Islet of Langerhans (tissue), 1 donor: ENCODE measurements around the gene ENHO.
"Not testable (repeated sequence)": the region's sequence is repeated elsewhere in the genome, so short reads cannot be mapped to it uniquely, and the experiment has no call there.

Source experiments
- FAIRE-seq: peaks from one replicate; lab custom pipeline; 2011; peaks lifted over from hg19 to GRCh38; lab: Jason Lieb, UNC

Gene ENHO

DNA sequence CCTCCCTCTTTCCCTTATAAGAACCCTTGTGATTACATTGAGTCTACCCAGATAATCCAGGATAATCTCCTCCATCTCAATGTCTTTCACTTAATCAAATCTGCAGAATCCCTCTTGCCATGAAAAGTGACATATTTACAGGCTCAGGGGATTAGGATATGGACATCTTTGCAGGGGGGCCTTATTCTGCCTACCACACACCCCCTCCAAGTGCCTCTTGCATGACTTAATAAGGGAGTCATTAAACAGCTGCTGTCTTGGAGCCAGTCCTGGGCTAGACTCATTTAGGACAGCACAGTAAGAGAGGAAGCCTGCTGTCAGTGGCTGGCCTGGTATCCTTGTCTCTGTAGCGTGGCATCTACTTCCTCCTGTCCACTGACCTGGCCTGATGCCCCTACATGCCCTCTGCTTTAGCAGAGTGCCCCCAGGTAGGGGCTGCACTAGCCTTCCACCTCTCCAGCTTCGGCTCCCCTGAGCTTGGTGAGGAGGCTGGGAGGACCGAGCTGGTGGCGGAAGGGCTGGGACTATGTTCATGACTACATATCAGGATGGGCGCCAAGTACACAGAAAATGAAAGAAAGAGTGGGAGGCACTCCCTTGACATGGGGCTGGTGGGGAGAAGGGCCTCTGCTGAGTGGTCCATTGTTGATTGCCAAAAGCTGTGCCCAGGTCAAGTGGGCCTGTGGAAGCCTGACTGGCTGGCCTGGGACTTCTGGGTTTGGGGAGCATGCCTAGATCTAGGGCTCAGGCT, 17.2 kb downstream of the ENHO start:
- no peak for FAIRE-seq

DNA sequence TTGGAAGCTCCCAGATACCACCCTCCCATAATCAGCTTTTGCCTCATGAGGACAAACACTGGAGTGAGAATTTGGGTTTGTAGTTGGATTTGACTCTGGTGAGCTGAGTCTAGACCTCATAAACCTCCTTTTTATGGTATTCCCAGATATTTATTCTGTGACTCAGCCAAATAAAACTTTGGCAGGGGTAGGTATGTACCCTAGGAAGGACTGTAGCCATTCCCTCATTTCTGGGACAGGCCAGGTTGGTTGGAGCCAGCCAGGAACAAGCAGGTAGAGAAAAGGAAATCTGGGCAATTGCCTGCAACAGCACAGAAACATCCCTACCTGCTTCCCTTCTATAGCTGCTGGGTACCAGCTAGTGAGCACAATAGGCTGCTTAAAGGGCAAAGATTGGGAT, 19.4 kb downstream of the ENHO start:
- FAIRE-seq = no peak

DNA sequence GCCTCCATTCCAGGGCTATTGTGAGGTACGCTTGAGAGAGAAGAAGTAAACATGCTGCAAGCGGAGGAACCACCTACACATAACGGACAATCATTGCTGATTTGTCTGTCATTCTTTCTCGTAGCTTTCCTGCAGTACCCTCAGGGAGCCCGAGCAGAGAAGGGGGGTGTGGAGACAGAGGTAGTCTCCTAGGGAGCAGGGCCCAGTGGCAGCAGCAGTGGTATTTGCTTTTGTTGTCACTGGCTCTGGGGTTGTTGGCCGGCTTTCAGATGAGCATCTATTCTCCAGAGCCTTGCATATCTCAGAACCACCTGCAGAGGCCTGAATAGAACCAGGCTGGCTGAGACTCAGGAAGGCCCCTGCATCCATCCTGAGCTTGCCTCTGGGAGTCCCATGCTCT, 19.9 kb downstream of the ENHO start:
- FAIRE-seq = no peak

DNA sequence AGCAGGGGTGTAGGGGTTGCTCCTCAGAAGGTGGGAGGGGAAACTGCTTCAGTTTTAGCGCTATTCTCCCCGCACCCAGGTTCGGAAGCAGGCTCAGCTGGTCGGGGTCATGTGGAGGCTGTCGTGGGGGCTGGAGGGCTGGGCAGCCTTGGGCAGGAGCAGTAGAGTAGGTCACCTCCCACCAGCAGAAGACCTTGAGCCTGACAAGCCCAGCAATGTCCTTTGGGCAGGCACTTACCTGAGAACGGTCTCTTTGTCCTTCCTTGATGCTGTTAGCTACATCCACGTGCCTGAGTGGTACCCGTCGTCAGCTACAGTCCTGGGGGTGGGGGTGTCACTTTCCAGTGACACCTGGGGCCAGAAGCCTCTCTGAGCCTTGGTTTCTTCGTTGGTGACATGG, 20.3 kb downstream of the ENHO start:
- no peak for FAIRE-seq

DNA sequence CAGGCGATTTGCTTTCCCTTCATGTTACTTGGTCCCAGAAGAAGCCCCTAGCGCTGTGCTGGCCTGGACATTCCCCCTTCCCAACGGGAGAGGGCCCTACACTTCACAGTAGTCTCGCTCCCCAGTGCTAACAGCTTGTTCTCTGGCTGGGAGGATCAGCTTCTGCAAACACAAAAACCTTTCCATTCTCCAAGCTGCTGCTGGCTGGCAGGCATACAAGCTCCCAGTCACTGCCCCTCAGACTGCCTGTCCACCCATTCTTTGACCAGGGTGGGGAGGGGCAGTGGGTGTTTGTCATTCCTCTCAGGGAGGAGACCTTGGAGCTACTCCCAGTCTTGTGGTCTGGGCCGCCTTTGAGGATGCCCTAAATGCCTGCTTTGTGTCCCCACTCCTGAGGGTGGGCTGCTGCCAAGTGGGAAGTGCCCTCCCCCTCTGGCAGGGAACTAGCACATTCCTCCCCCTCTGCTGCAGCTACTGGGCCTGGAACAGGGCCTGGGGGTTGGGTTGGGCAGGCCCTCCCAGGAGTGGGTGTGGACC, 20.8 kb downstream of the ENHO start:
- no peak for FAIRE-seq

DNA sequence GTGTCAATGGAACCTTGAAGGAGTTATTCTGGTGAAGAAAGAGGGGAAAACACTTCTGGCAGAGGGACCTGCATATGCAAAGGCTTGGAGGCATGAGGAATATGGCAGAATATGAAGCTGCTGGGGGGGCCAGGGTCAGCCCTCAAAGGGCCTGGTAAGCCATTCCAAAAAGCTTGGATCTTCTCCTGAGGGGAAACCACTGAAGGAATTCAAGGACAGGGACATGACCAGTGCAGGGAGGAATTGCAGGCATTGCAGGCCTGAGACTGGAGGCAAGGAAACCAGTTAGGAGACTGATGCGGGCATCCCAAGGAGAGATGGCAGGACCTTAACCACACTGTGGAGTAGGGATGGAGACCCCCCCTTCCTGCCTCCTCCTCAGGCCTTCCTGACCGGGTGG, 21.4 kb downstream of the ENHO start:
- FAIRE-seq = no peak

DNA sequence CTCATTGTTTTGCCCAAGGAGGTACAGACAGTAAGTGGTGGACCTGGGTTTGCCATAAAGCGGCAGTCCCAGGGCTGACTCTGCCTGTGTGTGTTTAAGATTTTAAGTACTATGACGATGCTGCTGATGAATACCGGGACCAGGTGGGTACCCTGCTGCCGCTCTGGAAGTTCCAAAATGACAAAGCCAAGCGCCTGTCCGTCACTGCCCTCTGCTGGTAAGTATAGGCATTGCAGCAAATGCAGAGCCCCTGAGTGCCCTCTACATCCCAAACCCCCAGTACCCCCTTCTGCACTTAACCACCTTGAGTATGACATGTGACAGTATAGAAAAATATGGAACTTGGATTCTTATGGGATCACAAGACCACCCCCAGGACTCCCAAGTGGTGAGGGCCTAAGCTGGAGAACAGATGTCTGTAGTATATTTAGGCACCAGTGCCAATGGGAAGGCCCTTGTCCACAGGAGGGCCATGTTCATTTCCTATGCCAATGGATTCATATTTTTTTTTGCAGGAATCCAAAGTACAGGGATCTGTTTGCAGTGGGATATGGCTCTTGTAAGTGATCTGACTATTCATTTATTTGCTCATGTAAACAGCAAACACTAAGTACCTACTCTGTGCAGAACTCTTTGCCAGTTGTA, 22.0 kb downstream of the ENHO start:
- no peak for FAIRE-seq

DNA sequence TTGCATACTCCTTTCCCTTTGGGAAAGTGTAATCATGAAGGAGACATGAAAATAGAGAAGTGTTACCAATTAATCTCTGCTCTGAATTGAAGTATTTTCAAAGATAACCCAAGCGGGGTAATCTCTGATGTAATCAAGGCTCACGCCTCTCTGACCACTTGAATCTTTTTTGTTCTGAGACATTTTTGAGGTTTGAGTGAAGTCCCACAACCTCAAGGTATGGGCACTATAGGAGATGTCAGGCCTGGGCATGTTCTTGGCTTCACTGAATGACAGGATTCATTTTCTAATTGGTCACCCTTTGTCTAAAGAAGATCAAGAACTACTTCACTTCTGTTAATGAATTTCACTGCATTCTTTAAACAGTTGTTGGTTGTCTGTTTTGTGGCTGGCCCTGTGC, 23.7 kb downstream of the ENHO start:
- no peak for FAIRE-seq

DNA sequence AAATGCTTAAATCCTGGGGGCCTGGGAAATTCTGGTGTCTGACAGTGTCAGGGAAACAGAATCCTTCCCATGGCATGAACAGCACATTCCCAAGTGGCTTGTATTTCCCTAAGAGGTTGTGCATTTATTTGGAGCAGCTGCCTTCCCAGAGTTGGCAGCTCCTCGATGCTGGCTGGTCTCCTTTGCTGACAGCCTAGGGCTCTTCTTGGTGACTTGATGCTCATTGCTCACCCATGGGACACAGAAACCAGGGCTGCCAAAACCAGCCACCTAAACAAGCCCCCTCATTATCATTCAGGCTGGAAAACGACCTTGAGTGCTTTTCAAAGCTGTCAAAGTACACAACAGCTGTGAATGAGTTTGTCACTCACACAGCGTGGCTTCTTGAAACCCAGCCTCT, 24.2 kb downstream of the ENHO start:
- FAIRE-seq = no peak

DNA sequence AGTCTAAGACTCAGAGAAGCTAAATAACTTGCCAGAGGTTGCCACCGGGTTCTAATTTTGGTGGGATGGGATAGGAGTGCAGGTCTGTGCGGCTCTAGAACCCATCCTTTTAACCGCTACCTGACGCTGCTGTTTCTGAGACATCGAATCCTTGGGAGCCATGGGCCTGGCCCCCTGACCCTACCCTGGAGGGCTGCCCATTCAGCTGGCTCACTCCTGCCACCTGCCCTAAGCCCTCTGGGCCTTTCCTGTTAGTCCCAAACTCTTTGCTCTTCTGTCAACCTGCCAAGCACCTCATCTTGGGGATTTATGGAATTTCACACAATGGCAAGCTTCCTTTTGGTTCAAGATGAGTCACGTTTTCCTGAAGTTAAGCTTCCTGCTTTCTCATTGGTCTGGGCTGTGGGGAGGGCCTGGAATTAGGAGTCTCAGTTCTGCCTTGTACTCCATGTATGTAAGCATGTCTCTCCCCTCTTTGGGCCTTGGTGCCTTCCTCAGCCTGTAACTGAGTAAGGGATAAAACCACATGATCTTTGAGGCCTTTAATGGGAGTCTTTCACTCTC, 26.6 kb downstream of the ENHO start:
- FAIRE-seq = no peak

DNA sequence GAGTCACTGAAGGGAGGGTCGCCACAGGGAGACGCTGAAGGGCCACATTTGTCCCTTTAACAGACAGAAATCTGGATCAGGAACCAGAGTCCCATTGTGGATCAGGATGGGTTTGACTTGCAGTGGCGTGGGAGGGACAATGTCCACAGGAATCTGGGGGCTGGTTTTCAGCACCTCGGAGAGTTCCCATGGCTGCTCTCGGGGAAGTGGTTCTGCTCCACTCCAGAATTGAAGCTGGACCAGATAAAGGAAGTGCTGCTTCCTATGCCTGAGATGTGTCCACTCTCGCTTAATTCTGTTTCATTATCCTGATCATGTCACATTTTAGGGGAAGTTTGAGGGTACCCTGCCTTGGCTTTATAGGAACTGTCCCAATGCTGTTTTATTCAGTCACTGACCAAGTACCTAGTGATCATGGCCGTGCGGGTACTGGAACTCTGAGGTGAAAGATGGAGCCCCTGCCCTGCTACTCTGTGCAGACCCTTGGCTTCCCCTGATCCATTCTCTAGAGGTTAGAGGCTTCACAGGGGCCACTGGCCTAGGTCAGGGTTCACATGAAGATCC, 28.7 kb downstream of the ENHO start:
- FAIRE-seq = no peak

DNA sequence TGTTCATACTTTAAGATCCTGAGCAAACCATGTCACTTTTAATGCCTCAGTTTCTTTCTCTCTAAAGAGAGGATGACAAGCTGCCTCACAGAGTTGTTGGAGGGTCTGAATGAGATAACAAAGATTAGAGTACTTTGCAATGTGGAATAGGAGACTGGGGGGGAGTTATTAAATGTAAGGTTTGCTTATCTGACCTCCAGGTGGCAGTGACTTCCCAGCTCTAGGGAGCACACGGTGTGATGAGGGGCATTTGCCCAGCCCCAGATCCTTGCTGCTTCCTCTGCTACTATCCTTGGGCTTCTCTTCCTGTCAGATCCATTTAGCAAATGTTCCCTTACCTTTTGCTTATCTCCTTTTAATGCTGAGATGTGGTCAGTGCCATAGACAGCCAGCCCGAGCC, 30.7 kb downstream of the ENHO start:
- FAIRE-seq = no peak

DNA sequence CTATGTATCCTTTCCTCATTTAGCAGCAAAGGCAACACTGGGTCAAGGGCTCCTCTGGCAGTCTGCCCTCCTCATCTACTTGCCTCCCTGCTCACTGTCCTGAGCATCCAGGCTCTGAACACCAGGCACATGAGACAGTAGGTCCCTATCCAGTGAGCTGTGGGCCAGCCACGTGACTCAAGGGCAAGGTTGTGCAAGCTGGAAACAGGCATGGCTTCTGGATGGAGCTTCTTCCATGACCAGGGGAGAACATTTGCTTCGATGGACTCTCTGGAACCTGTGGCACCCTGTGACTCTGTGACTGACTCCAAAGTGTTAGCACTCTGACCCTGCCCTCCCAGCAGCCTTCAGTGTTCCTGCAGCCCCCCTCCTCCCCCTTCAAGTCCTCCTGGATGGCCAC, 31.2 kb downstream of the ENHO start:
- no peak for FAIRE-seq

DNA sequence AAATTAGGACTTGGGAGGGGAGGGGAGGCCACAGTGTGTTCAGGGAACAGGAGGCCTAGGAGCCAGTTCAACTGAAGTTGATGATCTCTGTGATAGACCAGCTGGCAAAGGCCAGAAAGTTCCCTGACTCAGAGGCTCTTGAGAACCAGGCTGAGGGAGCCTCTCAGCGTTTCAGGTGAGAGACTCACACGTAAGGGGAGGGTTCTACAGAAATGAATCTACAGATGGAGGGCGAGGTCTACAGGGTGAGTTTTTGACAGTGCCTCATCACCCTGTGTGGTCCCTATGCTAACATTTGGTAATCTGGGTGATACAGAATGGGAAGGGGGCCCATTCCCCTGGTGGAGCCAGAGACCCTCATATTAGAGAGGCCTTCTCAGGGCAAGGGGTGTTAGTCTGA, 32.0 kb downstream of the ENHO start:
- FAIRE-seq = no peak

DNA sequence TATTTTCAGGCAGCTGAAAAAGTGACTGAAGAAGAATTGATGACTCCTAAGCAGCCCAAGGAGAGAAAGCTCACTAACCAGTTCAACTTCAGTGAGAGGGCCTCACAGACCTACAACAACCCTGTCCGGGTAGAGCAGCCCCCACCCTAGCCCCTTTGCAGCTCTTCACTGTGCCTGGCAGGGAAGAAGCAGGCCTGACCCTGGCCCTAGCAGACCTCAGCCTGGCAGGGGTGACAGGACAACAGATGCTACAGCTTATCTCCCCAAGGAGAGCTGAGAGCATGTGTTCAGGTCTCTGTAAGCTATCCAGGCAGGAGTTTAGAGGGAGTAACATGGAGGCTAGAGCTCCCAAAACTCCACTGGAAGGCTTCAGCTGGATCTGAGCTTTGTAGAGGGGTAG, 32.4 kb downstream of the ENHO start:
- no peak for FAIRE-seq

DNA sequence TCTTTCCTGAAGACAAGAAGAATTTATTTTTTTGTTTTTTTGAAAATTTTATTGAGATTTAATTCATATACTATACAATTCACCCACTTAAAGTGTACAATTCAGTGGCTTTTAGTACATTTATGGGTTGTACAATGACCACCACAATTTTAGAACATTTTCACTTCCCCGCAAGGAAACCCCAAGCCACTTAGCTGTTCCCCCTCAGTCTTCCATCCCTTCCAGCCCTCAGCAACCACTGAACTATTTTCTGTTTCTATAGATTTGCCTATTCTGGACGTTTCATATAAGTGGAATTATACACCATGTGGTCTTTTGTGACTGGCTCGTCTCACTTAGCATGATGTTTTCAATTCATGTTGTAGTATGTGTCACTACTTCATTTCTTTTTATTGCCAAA, 36.2 kb downstream of the ENHO start:
- no peak for FAIRE-seq

DNA sequence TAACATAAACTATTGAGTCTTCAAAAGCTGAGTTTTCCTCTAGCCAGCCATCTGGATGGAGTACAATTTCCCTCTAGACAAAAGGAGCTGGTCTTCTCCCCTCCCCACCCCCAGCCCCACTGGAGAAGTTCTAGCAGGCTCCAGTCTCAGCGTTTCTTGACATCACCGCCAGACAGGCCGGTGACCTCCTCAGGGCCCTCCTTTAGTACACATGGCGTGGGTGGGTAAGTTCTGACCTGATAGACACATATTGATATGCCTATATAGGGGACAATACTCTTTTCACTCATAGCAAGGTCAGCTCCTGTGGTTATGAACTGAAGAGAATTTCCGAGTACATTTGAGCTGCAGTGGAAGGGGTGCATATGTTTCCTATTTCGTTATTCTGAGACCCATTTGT, 37.0 kb downstream of the ENHO start:
- no peak for FAIRE-seq

DNA sequence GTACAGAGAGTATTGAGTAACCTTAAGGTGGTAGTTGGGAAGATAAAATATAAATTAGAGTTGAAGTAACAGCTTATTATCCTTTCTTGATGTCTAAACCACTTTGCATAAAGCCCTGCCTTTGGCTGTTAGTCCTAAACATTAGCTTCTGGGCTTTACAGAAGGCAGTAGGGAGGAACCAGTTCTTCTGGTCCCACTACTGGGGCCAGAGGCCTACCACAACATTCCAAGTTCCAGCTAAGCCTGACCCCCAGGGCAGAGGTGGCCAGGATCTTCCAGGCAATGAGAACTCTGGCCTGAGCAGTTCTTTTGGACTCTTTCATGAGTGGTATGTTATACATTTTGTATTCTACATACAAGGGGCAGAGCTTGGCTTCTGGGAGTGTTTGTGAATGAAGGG, 38.1 kb downstream of the ENHO start:
- no peak for FAIRE-seq

DNA sequence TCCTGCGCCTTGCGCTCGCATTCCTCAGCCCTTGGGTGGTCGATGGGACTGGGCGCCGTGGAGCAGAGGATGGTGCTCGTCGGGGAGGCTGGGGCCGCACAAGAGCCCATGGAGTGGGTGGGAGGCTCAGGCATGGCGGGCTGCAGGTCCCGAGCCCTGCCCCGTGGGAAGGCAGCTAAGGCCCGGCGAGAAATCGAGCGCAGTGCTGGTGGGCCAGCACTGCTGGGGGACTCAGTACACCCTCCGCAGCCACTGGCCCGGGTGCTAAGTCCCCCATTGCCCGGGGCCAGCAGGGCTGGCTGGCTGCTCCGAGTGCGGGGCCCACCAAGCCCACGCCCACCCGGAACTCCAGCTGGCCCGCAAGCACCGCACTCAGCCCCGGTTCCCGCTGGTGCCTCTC, 40.0 kb downstream of the ENHO start:
- not testable (repeated sequence) for FAIRE-seq

DNA sequence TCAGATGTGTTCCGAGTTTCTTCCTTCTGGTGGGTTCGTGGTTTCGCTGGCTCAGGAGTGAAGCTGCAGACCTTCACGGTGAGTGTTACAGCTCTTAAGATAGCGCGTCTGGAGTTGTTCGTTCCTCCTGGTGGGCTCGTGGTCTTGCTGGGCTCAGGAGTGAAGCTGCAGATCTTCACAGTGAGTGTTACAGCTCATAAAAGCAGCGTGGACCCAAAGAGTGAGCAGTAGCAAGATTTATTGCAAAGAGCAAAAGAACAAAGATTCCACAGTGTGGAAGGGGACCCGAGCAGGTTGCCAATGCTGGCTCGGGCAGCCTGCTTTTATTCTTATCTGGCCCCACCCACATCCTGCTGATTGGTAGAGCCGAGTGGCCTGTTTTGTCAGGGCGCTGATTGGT, 41.2 kb downstream of the ENHO start:
- not testable (repeated sequence) for FAIRE-seq

DNA sequence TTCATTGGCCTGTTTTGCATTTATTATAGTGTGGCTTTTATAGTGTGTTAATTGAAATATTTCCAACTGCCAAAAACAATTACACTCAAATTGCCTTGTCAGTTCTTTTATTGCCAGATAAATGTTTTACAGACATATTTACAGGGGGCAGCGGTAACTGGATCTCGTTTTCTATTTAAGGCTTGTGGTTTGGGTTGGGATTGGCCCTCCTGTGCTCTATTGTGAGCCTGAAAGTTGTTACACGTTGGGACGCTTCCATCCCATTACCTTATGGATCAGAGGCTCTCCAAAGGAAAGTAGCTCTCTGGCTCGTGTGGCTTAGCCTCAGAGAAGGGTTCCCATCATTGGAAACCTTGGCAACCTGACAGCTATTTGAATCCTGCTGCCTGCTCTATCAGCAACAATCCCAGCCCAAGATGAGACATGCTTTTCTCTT, 43.3 kb downstream of the ENHO start:
- no peak for FAIRE-seq

DNA sequence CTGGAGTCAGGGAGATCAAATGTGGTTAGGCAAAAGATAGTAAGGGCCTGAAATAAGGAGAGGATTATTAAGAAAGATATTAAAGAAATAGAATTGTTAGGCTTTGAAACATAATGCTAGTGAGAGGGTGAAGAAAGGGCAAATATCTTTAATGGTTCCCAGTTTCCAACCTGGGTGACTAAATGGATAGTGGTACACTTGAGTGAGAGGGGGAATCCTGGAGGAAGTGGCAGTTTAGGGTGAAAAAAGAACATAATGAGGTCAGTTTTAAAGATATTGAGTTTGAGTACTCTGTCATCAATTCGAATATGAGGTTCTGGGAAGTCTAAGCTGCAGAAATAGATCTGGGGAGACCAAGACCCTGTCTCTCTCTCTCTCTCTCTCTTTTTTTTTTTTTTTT, 45.2 kb downstream of the ENHO start:
- no peak for FAIRE-seq

DNA sequence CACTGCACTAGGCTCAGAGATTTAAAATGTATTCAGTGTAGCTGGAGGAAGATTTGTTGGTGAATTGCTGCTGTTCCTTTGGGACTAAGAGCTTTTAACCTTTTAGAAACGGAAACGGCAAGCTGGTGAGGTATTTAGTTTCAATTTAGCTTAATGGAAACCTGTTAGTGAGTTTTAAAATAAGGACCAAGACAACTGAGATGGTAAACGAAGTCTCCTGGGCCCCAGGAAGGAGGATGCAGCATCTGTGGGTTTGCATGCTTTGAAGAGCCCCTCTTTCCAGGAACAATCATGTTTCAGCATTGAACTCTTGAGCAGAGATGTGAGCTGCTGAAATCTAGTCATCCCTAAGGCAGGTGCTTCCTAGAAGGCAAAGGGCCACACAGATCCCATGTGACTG, 47.7 kb downstream of the ENHO start:
- no peak for FAIRE-seq
